Gastroesophageal sphincter (tissue), 3 donors: ENCODE data around the gene RXRA.

Source experiments
- EP300 ChIP-seq: sonication (generic); formaldehyde crosslinking; IDR thresholded peaks from one replicate; pipeline ENCODE4 v1.6.1; 2017; ENCODE audit warnings: antibody characterized with exemption, mild to moderate bottlenecking
- POLR2A ChIP-seq, 2 donors: fragments of 450-650 bp; IDR thresholded peaks; one replicate each; pipeline ENCODE4 v1.6.1; 2017; ENCODE audit warnings: antibody characterized with exemption in 2 of 2, mild to moderate bottlenecking in 2 of 2, moderate library complexity in 1 of 2
- POLR2AphosphoS5 ChIP-seq: sonication (generic); formaldehyde crosslinking; IDR thresholded peaks from one replicate; pipeline ENCODE4 v1.6.1; 2017; ENCODE audit warnings: antibody characterized with exemption
- TF ChIP-seq, protein P1 (sequence below), 4 experiments: fragments of 200-600 bp in 2 of 4; fragments of 450-650 bp in 2 of 4; sonication (generic) in 1 of 4; IDR thresholded peaks; one replicate each; pipeline ENCODE4 v1.5.1; 2017 to 2019; ENCODE audit warnings: antibody characterized with exemption in 4 of 4, mild to moderate bottlenecking in 2 of 4, moderate library complexity in 2 of 4

DNA sequence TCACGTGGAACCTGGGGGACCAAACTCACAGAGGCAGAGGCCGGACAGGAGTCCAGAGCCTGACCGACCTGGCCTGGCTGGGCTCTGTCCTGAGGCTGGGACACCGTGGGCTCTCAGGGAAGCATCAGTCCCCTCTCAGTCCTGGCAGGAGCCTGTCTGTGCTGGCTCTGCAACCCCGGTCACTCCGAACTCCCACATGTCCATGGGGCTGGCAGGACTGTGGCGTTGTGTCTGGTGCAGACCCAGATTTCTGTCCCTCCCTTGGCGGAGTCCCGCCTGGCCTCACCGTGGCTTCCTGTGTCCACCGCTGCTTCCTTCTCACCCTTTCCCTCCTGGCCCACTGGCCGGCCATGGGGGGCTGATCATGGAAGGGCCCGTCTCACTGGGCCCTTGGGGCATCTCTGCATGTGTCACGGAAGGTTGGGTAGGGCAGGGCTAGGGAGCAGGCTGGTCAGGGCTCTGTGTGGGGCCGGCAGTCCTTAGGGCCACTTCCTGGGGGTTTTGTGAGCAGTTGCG, 68.8 kb downstream of the RXRA start:
- no peak for TF ChIP-seq POLR2A (IDR thresholded peaks at IDR 0.05)
- TF ChIP-seq, protein P1, sequence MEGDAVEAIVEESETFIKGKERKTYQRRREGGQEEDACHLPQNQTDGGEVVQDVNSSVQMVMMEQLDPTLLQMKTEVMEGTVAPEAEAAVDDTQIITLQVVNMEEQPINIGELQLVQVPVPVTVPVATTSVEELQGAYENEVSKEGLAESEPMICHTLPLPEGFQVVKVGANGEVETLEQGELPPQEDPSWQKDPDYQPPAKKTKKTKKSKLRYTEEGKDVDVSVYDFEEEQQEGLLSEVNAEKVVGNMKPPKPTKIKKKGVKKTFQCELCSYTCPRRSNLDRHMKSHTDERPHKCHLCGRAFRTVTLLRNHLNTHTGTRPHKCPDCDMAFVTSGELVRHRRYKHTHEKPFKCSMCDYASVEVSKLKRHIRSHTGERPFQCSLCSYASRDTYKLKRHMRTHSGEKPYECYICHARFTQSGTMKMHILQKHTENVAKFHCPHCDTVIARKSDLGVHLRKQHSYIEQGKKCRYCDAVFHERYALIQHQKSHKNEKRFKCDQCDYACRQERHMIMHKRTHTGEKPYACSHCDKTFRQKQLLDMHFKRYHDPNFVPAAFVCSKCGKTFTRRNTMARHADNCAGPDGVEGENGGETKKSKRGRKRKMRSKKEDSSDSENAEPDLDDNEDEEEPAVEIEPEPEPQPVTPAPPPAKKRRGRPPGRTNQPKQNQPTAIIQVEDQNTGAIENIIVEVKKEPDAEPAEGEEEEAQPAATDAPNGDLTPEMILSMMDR (IDR thresholded peaks at IDR 0.05) = no peak
- no peak for TF ChIP-seq POLR2AphosphoS5
- TF ChIP-seq EP300 = no peak
